SK-N-SH treated with all-trans-retinoic acid at 6 μM for 48 hours (cell line): ENCODE measurements around the gene PGGT1B.

Experiments
- ATAC-seq: fragments of 200-7000 bp; cut with Tn5 transposase; 3 replicates; pipeline ENCODE4 v1.9.1; 2020; ENCODE audit warnings: mild to moderate bottlenecking, moderate library complexity
- ARNTL ChIP-seq: fragments of 450-650 bp; formaldehyde crosslinking; IDR thresholded peaks from 2 replicates; pipeline ENCODE4 v1.5.0; 2020; ENCODE audit warnings: low read depth, mild to moderate bottlenecking, moderate library complexity, borderline replicate concordance
- BACH2 ChIP-seq: fragments of 250-450 bp; sonication (Bioruptor Pico); IDR thresholded peaks from 2 replicates; pipeline ENCODE4 v1.9.0; 2021; ENCODE audit warnings: mild to moderate bottlenecking, borderline replicate concordance
- CREB5 ChIP-seq: fragments of 250-450 bp; sonication (Bioruptor Pico); IDR thresholded peaks from 2 replicates; pipeline ENCODE4 v1.5.1; 2020; ENCODE audit warnings: low read depth, mild to moderate bottlenecking, moderate library complexity
- CSDC2 ChIP-seq: fragments of 250-450 bp; sonication (Bioruptor Pico); IDR thresholded peaks from 2 replicates; pipeline ENCODE4 v1.5.0; 2020; ENCODE audit warnings: mild to moderate bottlenecking, moderate library complexity
- CSRNP3 ChIP-seq: fragments of 250-450 bp; sonication (Bioruptor Pico); IDR thresholded peaks from 2 replicates; pipeline ENCODE4 v1.5.1; 2021; ENCODE audit warnings: mild to moderate bottlenecking, moderate library complexity
- ESRRG ChIP-seq: fragments of 250-450 bp; sonication (Bioruptor Pico); IDR thresholded peaks from 2 replicates; pipeline ENCODE4 v1.6.1; 2021; ENCODE audit warnings: mild to moderate bottlenecking
- GLIS3 ChIP-seq: fragments of 250-450 bp; sonication (Bioruptor Pico); IDR thresholded peaks from 2 replicates; pipeline ENCODE4 v1.5.0; 2020; ENCODE audit warnings: mild to moderate bottlenecking, moderate library complexity
- ISL1 ChIP-seq: fragments of 250-450 bp; sonication (Bioruptor Pico); IDR thresholded peaks from 2 replicates; pipeline ENCODE4 v2.1.2; 2022; ENCODE audit warnings: mild to moderate bottlenecking, moderate library complexity
- OSR1 ChIP-seq: fragments of 250-450 bp; sonication (Bioruptor Pico); IDR thresholded peaks from 2 replicates; pipeline ENCODE4 v1.8.0; 2022; ENCODE audit warnings: moderate library complexity, mild to moderate bottlenecking, inconsistent platforms
- PPARA ChIP-seq: fragments of 250-450 bp; sonication (Bioruptor Pico); IDR thresholded peaks from 2 replicates; pipeline ENCODE4 v1.5.0; 2020; ENCODE audit warnings: mild to moderate bottlenecking, borderline replicate concordance
- RARB ChIP-seq: fragments of 250-450 bp; sonication (Bioruptor Pico); IDR thresholded peaks from 2 replicates; pipeline ENCODE4 v1.8.0; 2021; ENCODE audit warnings: mild to moderate bottlenecking, moderate library complexity
- TCF4 ChIP-seq: fragments of 250-450 bp; sonication (Bioruptor Pico); IDR thresholded peaks from 2 replicates; pipeline ENCODE4 v1.8.0; 2021; ENCODE audit warnings: mild to moderate bottlenecking, moderate library complexity, borderline replicate concordance
- TOX ChIP-seq: fragments of 250-450 bp; sonication (Bioruptor Pico); IDR thresholded peaks from 2 replicates; pipeline ENCODE4 v1.8.0; 2021; ENCODE audit warnings: mild to moderate bottlenecking, moderate library complexity, borderline replicate concordance
- ZC3H10 ChIP-seq: fragments of 250-450 bp; sonication (Bioruptor Pico); IDR thresholded peaks from 2 replicates; pipeline ENCODE4 v1.5.1; 2021; ENCODE audit warnings: mild to moderate bottlenecking, moderate library complexity
- ZFP3 ChIP-seq: fragments of 250-450 bp; sonication (Bioruptor Pico); IDR thresholded peaks from 2 replicates; pipeline ENCODE4 v1.5.0; 2020; ENCODE audit warnings: mild to moderate bottlenecking, moderate library complexity
- ZFP30 ChIP-seq: fragments of 450-650 bp; formaldehyde crosslinking; IDR thresholded peaks from 2 replicates; pipeline ENCODE4 v1.5.0; 2022; ENCODE audit warnings: mild to moderate bottlenecking, moderate library complexity
- ZNF565 ChIP-seq: fragments of 450-650 bp; formaldehyde crosslinking; conservative IDR thresholded peaks from 2 replicates; pipeline ENCODE4 v1.5.0; 2020; ENCODE audit warnings: low read depth, mild to moderate bottlenecking, moderate library complexity
- ZNF70 ChIP-seq: fragments of 450-650 bp; formaldehyde crosslinking; IDR thresholded peaks from 2 replicates; pipeline ENCODE4 v1.5.0; 2020; ENCODE audit warnings: mild to moderate bottlenecking, moderate library complexity
- ZNF8 ChIP-seq: fragments of 450-650 bp; formaldehyde crosslinking; IDR thresholded peaks from 2 replicates; pipeline ENCODE4 v1.5.0; 2020; ENCODE audit warnings: mild to moderate bottlenecking, moderate library complexity
- TF ChIP-seq, protein P1 (sequence below): fragments of 250-450 bp; sonication (Bioruptor Pico); IDR thresholded peaks from 2 replicates; pipeline ENCODE4 v1.8.0; 2020; ENCODE audit warnings: mild to moderate bottlenecking, moderate library complexity, borderline replicate concordance
- TF ChIP-seq, protein P2 (sequence below): fragments of 250-450 bp; sonication (Bioruptor Pico); IDR thresholded peaks from 2 replicates; pipeline ENCODE4 v1.5.0; 2020; ENCODE audit warnings: mild to moderate bottlenecking, moderate library complexity
- TF ChIP-seq, protein P3 (sequence below): fragments of 250-450 bp; sonication (Bioruptor Pico); IDR thresholded peaks from 2 replicates; pipeline ENCODE4 v1.8.0; 2021; ENCODE audit warnings: low read depth, mild to moderate bottlenecking, moderate library complexity, borderline replicate concordance

Gene PGGT1B

DNA sequence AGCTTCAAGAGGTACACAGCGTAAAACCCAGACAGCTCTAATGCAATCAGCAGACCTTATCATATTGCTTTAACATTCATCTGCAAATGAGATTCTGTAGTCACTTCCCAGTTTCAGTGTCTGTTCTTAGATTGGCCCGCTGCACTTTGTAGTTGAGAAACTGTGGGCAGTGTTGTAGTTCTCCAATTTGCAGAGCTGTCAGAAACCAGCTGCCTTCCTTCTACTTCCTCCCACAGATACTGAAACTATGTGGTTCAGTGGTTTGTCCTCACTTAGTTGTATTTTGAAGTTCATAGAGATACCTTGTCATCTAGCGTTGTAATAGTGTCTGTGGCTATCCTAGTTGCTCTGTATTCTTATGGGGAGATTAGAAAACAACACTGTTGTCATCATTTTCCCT is 53.4 kb downstream of the PGGT1B start:
- ATAC-seq: no peak
- TF ChIP-seq BACH2 (CRISPR knock-in tag) (no peak), CSRNP3 (CRISPR knock-in tag) (no peak), PPARA (no peak), TCF4 (no peak), ISL1 (no peak), RARB (no peak), GLIS3 (CRISPR knock-in tag) (no peak), OSR1 (CRISPR knock-in tag) (no peak), ZNF8 (CRISPR knock-in tag) (no peak), ZFP30 (CRISPR knock-in tag) (no peak), ESRRG (CRISPR knock-in tag) (no peak), CSDC2 (no peak), TOX (no peak), ARNTL (CRISPR knock-in tag) (no peak), ZFP3 (CRISPR knock-in tag) (no peak), CREB5 (CRISPR knock-in tag) (no peak), ZC3H10 (CRISPR knock-in tag) (no peak)
- TF ChIP-seq, protein P1, sequence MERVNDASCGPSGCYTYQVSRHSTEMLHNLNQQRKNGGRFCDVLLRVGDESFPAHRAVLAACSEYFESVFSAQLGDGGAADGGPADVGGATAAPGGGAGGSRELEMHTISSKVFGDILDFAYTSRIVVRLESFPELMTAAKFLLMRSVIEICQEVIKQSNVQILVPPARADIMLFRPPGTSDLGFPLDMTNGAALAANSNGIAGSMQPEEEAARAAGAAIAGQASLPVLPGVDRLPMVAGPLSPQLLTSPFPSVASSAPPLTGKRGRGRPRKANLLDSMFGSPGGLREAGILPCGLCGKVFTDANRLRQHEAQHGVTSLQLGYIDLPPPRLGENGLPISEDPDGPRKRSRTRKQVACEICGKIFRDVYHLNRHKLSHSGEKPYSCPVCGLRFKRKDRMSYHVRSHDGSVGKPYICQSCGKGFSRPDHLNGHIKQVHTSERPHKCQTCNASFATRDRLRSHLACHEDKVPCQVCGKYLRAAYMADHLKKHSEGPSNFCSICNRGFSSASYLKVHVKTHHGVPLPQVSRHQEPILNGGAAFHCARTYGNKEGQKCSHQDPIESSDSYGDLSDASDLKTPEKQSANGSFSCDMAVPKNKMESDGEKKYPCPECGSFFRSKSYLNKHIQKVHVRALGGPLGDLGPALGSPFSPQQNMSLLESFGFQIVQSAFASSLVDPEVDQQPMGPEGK (CRISPR knock-in tag): no peak
- TF ChIP-seq, protein P2, sequence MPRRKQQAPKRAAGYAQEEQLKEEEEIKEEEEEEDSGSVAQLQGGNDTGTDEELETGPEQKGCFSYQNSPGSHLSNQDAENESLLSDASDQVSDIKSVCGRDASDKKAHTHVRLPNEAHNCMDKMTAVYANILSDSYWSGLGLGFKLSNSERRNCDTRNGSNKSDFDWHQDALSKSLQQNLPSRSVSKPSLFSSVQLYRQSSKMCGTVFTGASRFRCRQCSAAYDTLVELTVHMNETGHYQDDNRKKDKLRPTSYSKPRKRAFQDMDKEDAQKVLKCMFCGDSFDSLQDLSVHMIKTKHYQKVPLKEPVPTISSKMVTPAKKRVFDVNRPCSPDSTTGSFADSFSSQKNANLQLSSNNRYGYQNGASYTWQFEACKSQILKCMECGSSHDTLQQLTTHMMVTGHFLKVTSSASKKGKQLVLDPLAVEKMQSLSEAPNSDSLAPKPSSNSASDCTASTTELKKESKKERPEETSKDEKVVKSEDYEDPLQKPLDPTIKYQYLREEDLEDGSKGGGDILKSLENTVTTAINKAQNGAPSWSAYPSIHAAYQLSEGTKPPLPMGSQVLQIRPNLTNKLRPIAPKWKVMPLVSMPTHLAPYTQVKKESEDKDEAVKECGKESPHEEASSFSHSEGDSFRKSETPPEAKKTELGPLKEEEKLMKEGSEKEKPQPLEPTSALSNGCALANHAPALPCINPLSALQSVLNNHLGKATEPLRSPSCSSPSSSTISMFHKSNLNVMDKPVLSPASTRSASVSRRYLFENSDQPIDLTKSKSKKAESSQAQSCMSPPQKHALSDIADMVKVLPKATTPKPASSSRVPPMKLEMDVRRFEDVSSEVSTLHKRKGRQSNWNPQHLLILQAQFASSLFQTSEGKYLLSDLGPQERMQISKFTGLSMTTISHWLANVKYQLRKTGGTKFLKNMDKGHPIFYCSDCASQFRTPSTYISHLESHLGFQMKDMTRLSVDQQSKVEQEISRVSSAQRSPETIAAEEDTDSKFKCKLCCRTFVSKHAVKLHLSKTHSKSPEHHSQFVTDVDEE: no peak

GRCh38 chr5:115202952-115203351 is 59.7 kb downstream of the PGGT1B start:
- no peak for TF ChIP-seq PPARA
- TF ChIP-seq, protein P3, sequence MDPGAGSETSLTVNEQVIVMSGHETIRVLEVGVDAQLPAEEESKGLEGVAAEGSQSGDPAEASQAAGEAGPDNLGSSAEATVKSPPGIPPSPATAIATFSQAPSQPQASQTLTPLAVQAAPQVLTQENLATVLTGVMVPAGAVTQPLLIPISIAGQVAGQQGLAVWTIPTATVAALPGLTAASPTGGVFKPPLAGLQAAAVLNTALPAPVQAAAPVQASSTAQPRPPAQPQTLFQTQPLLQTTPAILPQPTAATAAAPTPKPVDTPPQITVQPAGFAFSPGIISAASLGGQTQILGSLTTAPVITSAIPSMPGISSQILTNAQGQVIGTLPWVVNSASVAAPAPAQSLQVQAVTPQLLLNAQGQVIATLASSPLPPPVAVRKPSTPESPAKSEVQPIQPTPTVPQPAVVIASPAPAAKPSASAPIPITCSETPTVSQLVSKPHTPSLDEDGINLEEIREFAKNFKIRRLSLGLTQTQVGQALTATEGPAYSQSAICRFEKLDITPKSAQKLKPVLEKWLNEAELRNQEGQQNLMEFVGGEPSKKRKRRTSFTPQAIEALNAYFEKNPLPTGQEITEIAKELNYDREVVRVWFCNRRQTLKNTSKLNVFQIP (CRISPR knock-in tag): no peak
- TF ChIP-seq CREB5 (CRISPR knock-in tag): no peak
- no peak for TF ChIP-seq ZNF565 (CRISPR knock-in tag)
- TF ChIP-seq TCF4: no peak
- no peak for TF ChIP-seq GLIS3 (CRISPR knock-in tag)
- no peak for TF ChIP-seq ZC3H10 (CRISPR knock-in tag)
- no peak for TF ChIP-seq ZFP3 (CRISPR knock-in tag)
- TF ChIP-seq ZNF70: no peak
- no peak for TF ChIP-seq CSRNP3 (CRISPR knock-in tag)
- TF ChIP-seq, protein P1 (CRISPR knock-in tag): no peak
- ATAC-seq: no peak
